RWPE1 (cell line): ENCODE results near the gene MYL4.

Experiments used
- CTCF ChIA-PET: fragments of 350-600 bp; sonication (Branson Sonifier 250); formaldehyde crosslinking; extraction: SDS; loops from one replicate; lab custom pipeline; 2021; lab: Yijun Ruan, JAX
- POLR2A ChIA-PET: fragments of 400-600 bp; formaldehyde crosslinking; extraction: SDS; loops from one replicate; lab custom pipeline; 2020; ENCODE audit warnings: antibody characterized with exemption; ENCODE audit not compliant: low non-redundant PET; lab: Yijun Ruan, JAX
- DNase-seq: peaks from one replicate; pipeline ENCODE4 v3.0.0; 2012; ENCODE audit warnings: low spot score
- H3K27ac ChIP-seq: fragments of 450-650 bp; 2 replicates; pipeline ENCODE4 v1.5.1; 2017
- TF ChIP-seq, protein P1 (sequence below): fragments of 450-650 bp; conservative IDR thresholded peaks from 2 replicates; pipeline ENCODE4 v1.5.1; 2017; ENCODE audit warnings: low read depth, mild to moderate bottlenecking

The MYL4 gene

DNA sequence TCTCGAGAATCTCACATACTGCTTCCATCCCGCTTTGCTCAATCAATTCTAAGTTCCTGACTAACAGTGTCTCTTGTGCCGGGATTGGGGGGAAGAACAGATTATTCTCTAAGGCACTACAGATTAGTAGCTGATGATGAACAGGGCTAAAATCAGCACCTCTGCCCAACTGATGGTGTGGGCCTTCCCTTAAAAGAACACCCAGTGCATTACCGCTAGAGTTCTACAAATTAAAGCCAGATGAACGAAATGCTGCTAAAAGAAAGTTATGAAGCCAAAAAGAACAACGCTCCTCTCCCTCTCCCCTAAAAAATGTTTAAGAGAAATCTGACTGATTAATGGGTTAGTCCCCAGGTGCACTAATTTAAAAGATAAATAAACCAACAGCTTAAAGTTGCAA is 24.5 kb upstream of the MYL4 start:
- H3K27ac ChIP-seq, result no peak overlapping the region
- DNase-seq, result no peak
- POLR2A ChIA-PET, result no interaction called here
- TF ChIP-seq, protein P1, sequence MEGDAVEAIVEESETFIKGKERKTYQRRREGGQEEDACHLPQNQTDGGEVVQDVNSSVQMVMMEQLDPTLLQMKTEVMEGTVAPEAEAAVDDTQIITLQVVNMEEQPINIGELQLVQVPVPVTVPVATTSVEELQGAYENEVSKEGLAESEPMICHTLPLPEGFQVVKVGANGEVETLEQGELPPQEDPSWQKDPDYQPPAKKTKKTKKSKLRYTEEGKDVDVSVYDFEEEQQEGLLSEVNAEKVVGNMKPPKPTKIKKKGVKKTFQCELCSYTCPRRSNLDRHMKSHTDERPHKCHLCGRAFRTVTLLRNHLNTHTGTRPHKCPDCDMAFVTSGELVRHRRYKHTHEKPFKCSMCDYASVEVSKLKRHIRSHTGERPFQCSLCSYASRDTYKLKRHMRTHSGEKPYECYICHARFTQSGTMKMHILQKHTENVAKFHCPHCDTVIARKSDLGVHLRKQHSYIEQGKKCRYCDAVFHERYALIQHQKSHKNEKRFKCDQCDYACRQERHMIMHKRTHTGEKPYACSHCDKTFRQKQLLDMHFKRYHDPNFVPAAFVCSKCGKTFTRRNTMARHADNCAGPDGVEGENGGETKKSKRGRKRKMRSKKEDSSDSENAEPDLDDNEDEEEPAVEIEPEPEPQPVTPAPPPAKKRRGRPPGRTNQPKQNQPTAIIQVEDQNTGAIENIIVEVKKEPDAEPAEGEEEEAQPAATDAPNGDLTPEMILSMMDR, result no peak
- CTCF ChIA-PET, result interaction anchor here (1.0 kb wide), 1 partner anchor 131 kb away, joined by 3 read pairs; no protein-coding TSS in a partner anchor

DNA sequence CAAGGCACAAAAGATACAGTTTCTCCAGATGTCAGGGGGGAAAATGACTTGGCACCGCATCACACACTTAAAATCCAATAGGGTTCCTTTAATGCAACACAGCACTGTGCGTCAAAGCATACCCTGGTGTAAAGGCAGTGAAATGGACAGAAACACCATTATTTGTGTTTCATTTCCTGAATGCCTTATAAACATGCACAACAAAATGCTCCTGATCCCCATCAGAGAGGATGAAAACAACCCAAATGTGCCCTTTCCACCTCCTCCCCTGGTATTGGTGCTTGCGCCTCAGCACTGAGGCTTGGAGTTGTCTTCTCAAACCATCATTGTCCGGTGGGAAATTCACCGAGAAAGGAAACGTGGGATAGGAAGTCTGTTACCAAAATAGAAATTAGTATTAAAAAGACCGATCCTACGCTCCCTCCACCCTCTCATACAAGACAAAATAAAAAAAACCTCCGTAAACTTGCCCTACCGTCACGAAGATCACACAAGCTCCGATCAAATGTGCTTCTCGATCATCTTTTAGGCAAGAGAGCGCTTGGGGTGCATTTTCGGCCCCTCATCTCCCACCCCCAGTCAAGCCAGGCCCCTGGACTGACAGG is 20.8 kb upstream of the MYL4 start:
- ChIA-PET CTCF (no interaction called here), POLR2A (no interaction called here)
- peak; percentile 26 for DNase-seq
- peak overlapping the region; percentile 94 for H3K27ac ChIP-seq
- TF ChIP-seq, protein P1, result no peak

DNA sequence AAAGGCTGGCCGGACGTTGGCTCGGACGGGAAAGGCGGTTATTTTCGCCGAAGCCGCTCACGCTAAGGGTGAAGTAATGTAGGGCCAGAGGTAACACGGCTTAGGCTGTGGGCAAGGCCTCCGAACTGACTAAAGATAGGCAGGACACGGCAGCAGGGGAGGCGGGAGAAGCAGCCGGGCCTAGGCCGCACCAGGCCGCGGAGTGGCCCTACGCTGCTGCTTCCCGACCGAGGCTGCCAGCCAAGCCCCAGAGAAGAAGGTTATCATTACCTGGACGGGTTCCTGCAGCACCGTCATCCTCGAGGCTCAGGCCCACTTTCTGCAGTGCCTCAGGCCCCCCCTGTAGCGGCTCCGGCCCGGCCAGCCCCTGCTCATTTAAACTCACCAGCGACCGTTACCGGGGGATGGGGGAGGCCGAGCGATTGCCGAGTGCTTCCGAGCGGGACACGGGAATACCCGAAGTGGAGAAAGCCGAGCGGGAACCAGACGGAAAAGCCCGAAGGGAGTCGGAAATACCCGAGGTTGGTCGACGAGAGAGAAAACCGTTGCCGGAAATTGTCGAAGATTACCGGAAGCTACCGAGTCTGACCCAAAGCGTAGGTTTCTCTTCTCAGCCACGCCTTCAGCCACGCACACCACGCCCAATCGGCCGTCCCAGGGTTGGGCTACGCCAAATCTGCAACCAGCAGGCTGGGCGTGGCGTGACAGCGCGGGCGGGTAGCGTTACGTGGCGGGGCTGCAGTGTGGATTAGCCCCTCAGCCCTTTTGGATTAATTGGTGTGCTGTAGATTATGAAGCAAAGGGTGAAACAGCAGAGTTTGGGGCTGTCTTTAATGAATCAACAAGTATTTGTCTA is 20.0 kb upstream of the MYL4 start, which contains the start of gene CDC27:
CDC27 (minus strand) TSS at position 420 of the 856 bp plus-strand sequence; CDS start at position 297, 123 bp downstream.
- DNase-seq, result peak; percentile 96
- ChIA-PET POLR2A (no interaction called here), CTCF (interaction anchor here (1.0 kb wide), 1 partner anchor 126 kb away, joined by 3 read pairs; no protein-coding TSS in a partner anchor)
- TF ChIP-seq, protein P1, result no peak
- H3K27ac ChIP-seq, result peak within 1 kb of the TSS; percentile 94

DNA sequence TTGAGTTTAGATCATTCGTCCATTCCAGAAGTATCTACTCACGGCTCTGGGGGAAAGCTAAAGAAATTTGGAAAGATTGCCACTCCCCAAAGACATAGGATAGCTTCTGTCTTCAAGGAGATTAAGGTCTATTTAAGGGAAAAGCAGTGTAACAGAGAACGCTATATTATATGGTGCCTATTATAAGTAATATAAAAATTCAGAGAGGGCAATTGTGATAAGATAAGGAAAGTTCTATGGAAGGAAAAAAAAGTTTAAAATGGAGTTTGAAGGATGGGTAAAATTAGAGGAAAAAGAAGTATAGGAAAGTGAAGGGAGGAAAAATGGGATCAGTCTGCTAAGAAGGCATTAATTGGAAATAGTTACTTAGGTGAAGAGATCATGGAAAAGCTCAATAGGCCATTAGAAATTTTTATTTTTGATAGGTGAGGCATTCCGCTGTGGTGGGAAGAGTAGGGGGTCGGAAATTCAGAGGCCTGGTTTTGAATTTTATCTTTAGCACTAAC is 19.4 kb upstream of the MYL4 start:
- no peak for DNase-seq
- TF ChIP-seq, protein P1, result no peak
- POLR2A ChIA-PET, result no interaction called here
- H3K27ac ChIP-seq, result peak overlapping the region; percentile 94
- CTCF ChIA-PET, result interaction anchor here (1.0 kb wide), 1 partner anchor 126 kb away, joined by 3 read pairs; no protein-coding TSS in a partner anchor

DNA sequence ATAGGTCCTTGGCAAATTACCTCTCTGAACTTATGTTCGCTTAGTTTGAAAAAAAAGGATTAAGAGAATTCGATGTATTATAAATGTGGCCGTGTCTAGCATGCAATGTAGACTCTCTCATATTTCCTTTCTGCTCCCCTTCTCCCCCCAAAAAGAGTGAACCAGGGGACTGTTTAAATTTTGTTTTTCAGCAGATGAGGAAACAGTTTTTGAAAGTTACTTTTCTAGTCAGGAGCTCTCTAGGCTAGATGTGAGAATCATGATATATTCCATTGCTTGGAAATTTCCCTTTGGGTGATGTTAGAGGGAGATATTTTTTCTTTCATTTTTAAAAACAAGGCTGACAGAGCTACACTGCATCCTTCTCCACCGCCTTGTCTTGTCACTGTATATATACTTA is 18.9 kb upstream of the MYL4 start:
- H3K27ac ChIP-seq, result no peak overlapping the region
- TF ChIP-seq, protein P1, result no peak
- ChIA-PET CTCF (interaction anchor here (1.0 kb wide), 1 partner anchor 125 kb away, joined by 3 read pairs; no protein-coding TSS in a partner anchor), POLR2A (no interaction called here)
- DNase-seq, result no peak

DNA sequence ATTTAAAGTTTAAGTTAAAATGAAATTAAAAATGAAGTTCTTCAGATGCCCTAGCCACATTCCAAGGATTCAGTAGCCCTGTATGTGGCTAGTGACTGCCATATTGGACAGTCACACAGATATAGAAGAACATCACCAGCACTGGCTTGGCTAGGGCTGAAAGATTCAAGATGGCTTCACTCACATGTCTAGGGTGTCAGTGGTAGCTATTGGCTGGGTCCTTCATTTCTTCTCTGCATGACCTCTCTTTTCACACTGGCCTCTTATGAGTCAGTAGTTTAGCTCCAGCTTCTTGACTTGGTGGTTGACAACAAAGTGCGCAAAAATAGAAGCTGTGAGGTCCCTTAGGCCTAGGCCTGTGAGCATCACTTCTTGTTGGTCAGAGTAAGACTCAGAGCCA is 18.4 kb upstream of the MYL4 start:
- ChIA-PET POLR2A (no interaction called here), CTCF (no interaction called here)
- TF ChIP-seq, protein P1, result no peak
- no peak for DNase-seq
- no peak overlapping the region for H3K27ac ChIP-seq
